Occipital lobe (tissue), 2 donors: Measurements from ENCODE around the gene LTBP1. TPM values are rescaled to one million over a fixed set of nuclear protein-coding genes. Genes with fewer than 3 reads are reported as not detected.

Experiments used
- DNase-seq: peaks from one replicate; lab custom pipeline; 2025; lab: John Stamatoyannopoulos, UW
- total RNA-seq: library from RNA; depleted of rRNA; stranded (reverse); fragments of >200 nt; gene quantifications from one replicate; pipeline ENCODE4 v1.2.3, GENCODE V29; 2014

Gene LTBP1
- total RNA-seq, 1 donor from 2014 or later, result 25.6 TPM

DNA sequence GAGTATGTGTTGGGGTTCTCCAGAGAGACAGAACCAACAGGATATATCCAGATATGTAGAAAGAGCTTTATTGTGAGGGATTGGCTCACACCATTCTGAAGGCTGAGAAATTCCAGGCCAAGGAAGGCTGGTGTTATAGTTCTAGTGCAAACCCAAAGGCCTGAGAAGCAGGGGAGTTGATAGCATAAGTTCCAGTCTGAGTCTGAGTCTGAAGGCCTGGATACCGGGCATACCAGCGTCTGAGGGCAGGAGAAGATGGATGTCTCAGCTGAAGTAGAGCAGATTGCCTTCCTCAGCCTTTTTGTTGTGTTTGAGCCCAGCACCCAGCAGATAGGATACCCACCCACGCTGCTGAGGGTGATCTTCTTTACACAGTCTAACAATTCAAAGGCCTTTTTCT lies 318.0 kb downstream of the LTBP1 start:
- no peak for DNase-seq

DNA sequence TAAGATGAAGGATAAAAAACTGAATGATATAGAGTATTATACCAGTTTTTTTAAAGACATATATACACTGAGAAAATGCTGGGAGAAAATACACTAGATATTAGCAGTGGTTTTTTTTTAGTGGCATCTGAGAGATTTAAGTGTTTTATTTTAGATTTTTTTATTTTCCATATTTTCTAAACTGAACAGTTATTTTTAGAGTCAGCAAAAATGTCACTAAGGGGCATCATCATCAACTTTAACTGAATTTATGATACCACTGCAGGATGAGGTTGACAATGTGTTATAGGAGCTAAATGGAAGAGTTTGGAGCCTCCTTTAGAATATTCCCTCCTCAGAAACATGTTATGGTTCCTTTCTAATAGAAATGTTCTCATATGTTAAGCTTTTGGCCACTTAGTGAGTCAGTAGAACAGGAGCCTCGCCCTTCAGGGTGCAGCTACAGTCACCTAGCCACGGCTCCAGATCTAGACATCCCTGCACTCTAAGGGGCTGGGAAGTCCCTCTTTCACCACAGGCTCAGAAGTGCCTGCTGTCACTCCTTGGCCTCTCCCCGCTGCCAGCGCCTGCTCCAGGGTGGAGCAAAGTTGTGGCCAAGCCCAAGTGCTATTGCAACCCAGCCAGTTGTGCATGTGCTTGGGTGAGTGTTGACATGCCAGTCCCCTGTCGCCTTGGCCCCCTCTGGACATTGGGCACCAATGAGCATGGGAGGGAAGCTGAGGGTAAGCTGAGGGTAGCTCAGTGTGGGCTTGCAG lies 319.0 kb downstream of the LTBP1 start:
- no peak for DNase-seq

DNA sequence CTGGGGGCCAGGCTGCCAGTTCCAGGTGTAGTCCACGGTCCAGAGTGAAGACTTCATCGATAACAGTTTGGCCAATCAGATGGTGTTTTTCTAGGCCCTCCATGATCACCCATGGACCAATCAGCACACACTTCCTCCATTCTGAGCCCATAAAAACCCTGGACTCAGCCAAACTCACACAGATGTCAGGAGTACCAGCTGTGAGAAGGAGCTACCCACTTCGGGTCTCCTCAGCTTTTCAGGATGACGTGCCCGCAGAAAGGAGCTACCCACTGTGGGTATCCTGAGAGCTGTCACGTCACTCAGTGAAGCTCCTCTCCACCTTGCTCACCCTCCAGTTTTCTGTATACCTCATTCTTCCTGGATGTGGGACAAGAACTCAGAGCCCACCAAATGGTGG lies 319.7 kb downstream of the LTBP1 start:
- no peak for DNase-seq

DNA sequence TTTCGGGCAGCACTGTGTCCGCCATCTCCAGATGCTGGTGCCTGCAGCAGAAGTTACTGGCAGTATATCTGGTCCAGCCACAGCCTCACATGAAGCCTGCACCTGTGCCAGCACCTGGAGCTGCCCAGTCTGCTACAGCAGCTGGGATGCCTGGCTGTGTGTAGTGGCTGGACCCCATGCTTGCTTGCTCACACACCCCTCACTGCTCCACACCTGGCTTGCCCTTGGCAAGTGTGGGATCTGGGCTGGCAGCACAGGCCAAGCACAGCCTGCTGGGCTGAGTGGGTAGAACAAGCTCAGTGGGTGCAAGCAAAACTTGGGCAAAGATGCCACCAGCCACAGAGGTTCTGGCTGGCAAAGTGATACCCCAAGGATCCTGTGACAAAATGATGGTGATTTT lies 320.3 kb downstream of the LTBP1 start:
- DNase-seq, result no peak

DNA sequence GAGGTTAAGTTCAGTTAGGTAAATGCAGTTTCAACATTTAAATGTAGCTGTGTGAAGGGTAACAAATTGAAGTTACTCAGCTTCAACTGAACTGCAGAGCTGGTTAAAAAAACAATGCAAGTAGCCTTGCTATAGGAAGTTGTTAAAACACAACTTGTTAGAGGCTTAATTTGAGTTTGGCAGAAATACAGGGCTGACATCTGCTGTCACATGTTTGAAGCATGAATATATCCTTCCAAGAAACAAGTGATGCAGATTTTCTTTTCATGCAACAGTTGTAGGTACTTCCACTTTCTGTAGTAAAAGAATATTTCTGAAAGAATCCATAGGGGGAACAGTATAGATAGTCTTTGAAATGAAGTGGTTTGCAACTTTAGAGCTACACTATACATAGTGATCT lies 321.0 kb downstream of the LTBP1 start:
- DNase-seq, result no peak

DNA sequence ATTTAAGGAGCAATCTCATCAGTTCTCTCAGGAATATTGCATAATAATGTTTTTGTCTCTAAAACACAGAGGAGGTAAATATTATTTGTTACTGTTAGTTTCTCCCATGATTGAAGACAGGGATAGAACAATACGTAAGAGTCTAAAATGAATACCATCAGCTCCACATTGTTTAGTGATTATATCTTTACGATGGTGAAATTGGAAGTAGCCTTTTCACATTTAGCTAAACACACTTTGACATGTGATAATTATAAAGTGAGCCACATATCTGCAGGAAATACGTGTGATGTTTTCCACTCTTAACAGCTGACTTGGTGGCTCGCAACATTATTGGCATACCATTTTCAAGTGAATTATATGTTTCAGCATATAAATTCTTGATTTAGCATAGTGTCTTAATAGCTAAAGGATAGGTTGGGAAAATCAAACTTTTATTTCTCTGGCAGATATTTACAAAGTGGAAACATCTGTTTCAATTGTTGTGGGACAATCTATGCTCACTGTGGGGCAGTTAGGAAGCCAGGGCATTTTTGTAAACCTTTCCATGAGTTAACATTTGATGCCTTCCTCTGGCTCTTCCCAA lies 321.6 kb downstream of the LTBP1 start:
- DNase-seq, result no peak

DNA sequence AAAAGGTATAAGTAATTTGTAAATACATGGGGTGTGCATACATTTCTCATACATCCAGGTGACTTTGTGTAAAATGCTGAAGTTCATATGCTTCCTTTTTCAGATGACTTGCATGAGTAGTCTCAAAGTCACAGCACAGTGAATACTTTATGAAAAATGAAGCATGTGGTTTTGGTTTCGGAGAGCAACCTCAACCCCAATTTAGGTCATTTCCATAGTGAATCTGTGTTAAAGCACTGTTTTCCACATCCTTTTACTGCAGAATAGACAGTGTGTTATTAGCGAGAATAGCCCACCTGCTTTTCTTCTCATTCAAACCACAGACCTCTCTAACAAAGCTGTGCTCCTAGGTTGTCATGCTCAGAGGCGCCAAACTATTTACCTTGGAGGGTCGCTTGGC lies 325.2 kb downstream of the LTBP1 start:
- DNase-seq, result no peak

DNA sequence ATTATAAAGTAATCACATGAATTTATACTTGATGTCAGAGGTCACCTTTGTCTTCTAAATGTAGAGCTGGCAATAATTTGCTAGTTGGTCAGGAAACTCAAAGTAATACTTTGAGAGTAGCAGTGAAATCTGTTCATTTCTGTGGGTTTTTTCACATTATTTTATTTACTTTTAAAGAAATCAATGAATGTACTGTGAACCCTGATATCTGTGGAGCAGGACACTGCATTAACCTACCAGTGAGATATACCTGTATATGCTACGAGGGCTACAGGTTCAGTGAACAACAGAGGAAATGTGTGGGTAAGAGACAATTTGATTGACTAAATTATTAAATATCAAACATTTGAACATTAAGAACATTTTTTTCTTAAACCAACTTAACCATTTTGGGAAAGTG lies 326.7 kb downstream of the LTBP1 start:
- DNase-seq, result no peak

DNA sequence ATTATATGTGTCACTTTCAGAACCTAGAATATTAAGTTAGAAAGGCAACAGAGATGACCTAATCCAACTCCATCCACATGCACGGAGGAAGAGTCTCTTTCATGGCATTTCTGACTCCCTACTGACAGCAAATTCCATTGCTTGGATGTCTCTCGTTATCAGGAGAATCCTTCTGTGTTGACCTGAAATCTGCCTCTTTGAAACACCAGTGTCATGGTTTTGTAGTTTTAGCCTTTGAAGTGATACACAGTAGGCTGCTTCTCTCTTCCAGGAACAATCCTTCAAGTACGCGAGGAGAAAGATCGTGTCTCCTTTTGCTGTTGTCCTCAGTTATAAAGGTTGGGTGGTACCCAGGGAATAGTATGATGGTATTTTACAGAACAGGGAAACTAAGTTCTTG lies 327.8 kb downstream of the LTBP1 start:
- no peak for DNase-seq

DNA sequence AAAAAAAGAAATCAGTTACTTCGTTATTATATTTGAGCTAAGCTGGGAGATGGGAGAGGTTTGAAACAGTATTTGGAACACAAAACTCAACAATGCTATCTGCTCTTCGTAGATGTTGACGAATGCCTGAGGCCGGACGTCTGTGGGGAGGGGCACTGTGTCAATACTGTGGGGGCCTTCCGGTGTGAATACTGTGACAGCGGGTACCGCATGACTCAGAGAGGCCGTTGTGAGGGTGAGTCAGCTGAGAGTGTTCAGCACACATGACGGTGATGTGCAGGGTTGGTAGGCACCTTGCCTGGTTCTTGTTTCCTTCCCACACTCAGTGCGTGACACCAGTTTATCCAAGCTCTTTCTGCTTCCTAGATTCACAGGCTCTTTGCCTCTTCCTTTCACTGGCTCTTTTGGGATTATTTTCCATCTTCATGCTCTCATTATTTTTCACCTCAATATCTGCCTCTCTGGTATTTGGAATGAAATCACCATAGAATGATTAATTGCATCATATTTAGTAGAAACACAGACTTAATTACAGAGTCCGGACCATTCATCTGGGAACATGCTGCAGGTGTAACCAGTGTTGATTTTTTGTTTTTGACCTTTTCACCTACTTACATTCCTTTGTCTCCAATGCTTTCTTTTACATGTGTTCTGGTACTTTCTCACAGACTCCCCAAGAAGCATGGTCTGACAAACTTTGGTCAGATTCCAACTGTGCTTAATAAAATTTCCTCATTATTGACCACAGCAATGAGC lies 329.1 kb downstream of the LTBP1 start:
- peak; percentile 40 for DNase-seq

DNA sequence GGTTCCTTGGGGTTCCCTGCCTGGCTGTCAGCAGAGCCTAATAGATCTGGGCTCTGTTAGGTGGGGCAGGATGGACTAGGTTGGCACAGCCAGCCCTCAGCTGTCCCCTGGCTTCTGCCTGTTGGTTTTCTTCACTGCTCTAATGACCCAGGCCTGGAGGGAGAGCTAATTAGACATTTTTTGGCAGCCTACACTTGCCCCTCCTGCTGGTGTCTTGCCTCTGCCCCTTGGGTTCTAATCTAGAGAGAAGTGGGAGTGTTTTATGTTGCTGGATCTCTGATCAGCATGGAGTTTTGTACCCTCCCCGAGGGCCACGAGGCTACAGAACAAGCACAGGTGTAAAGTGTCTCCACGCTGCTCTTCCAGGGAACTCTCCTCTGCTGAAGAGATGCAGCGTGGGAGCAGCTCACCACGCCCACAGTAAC lies 330.3 kb downstream of the LTBP1 start:
- no peak for DNase-seq

DNA sequence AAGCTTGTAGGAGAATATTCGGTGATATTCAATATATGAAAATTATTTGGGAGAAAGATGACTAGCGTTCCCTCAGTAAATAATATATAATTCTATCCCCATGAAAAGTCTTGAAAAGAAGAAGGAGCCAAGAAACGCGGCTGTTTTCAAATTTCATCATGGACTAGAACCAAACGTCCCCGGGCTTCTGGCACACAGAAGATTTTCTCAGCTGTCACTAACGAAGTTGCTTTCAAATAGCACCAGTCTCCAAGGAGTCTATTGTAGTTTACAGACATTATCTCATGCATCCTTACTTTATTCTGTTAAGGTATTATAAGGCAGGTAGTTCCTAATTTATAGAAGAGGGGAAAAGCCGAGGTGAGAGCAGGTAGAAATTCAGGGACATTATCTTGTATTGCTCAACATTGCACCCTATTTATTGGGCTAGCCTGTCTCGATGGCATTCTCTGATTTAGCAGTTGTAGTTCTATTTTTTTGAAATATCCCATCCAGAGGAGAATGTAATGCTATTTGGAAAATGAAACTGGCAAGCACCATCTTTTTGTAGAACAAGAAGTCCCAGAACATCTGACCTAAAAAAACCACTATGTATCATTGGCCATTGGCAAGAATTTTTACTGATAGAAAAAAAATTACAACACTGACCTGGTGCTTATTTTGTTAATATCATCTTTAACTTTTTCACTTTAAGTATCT lies 331.6 kb downstream of the LTBP1 start:
- DNase-seq, result peak; percentile 3

DNA sequence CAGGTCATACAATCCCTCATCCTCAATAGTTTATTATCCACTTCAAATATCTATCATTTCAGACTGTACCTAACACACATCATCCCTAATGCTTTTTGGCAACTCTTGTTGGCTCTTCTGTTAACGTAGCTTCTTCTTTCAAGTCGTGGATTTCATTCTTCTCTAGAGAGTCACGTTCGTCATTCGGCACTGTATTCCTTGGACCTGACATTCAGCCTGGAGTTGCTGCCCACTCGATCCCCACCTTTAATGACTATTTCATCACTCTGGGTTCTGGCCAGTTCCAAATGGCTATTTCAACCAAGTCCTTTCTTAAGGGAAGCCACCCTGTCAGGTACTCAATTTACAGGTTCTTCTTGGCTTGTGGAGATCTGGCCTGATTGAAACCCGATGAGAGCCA lies 337.5 kb downstream of the LTBP1 start:
- no peak for DNase-seq

DNA sequence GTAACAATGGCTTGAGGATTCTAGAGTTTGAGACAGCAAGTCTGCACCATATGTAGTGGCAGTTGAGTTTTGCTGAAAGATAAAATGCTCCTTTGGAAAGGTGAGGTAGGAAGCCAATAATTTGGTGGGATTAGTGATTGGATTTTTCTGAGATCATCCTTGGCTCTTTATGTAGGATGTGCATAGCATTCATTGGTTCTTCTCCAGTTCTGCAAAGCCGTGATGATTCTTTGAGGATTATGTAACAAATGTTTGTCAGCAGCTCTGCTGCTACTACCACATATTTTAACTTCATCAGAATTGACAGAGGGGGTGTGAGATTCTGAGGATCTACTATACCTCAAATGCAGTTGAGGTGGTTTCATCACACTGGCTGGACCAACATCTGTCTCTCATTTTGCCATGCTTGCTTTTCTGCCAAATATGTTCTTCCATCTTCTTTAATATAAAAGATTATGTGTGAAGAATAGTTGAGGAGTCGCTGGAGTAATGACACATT lies 340.8 kb downstream of the LTBP1 start:
- DNase-seq, result no peak

DNA sequence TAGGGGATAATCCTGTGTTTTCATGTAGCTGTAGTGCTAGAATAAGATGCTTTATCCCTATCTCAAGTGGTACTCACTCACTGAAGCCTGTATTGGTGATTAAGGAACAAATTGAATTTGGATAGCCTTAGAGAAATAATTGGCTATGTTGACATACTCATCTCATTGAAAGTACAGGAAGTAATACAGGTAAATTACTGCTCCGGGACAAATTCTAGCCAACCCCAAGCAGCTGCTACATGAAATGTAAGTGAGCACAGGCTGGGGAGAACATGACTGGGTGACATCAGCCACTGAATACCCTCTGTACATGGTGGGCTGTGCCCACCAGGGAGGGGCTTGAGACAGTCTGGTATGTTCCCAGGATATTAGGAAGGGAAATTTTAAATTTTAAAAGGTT lies 341.3 kb downstream of the LTBP1 start:
- DNase-seq, result no peak

DNA sequence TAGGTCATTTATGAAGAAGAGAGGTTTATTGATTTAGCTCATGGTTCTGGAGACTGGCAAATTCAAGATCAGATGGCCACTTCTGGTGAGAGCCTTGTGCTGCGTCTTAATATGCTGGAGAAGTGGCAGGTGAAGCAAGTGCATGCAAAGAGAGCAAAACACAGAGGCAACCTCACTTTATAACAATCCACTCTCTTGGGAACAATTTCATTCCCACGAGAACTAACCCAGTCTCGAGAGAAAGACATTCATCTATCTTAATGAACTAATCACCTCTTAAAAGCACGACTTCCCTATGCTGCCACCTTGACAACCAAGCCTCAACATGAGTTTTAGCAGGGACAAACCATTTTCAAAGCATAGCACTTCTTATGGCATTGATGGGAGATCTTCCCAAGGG lies 343.2 kb downstream of the LTBP1 start:
- no peak for DNase-seq

DNA sequence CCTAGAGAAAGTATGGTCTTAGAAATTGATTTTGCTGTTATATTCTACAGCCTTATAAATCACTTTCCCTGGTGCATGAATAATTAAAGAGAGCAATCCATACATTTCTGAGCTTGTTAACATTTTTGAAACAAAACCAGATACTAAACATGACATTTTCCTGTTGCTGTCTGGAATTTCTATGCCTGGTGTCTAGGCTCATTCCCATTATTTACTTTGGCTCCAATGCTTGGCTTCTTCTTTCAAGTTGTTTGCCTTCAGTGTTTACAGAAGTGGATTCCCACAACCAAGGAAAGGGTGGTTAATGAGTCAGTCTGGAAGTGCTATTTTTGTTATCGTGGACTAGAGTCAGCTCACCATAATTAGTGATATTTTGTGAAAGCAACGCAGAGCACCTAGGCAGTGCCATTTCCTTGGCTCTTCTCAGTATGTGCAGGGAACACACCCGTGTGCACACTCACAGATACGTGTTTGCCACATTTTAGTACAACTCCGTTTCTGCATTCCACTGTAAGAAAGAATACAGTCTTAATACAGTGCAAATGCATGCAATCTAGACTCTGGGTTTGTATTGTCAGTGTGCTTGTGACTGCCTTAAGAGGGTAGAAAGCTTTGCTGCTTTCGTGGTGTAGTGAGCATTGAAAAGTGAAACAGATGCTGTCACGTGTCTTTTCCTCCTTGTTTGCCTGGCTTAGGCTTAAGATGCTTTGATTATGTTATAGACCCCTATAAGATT lies 344.7 kb downstream of the LTBP1 start:
- DNase-seq, result no peak

DNA sequence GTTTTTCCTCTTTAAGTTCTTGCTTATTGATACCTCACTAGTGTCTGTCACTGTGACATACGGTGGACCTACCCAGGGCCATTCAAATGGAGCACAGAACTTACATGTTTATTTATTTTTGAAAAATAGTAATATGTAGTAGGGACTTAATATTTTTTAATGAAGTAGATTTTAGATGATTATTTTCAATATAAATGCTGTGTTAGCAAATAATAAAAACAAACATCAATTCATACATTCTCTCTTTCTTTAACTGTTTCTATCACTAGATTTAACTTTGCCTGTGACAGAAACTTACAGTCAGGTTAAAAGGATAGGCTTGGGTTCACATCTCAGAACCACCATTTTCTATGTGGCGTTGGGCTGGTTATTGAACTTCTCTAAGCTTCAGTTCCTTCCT lies 345.3 kb downstream of the LTBP1 start:
- DNase-seq, result no peak

DNA sequence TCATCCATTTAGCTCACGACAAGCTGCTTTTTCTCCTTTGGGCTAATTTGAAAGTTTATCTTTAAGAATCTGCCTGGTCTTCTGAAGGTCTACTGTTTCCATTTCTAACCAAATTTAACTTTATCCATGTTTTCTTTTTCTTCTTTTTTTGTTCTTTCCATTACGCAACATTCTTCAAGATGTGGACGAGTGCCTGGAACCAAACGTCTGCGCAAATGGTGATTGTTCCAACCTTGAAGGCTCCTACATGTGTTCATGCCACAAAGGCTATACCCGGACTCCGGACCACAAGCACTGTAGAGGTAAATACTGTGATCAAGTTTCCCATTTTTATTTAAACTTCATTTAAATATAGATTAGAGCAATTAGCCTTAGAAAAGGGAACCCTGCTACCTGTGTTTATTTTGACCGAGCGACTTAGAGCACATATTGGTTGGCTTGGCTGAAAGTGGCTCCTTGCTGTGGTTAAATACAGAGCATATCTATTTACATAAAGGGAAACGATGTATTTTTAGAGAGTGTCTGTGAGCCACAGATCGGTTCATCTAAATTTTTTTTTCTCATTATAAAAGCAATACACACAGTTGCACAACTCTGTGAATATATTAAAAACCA lies 346.3 kb downstream of the LTBP1 start:
- no peak for DNase-seq

DNA sequence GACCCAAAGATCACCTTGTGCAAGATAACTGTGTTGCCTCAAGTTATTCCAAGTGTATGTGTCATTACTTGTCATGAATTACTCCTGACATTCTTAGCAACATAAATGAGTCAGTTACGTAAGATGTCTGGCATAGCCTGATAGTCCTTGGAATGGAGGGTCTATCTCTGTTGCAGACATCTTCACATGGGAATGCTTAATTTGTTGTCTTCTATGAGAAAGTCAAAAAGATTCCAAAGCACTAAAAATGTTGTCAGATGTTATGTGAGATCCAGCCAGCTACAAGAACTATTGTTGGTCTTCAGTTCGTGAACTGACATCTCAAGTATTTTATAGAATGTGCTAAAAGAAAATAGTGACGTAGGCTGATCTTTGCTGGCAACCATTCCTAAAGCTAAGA lies 351.5 kb downstream of the LTBP1 start:
- no peak for DNase-seq

DNA sequence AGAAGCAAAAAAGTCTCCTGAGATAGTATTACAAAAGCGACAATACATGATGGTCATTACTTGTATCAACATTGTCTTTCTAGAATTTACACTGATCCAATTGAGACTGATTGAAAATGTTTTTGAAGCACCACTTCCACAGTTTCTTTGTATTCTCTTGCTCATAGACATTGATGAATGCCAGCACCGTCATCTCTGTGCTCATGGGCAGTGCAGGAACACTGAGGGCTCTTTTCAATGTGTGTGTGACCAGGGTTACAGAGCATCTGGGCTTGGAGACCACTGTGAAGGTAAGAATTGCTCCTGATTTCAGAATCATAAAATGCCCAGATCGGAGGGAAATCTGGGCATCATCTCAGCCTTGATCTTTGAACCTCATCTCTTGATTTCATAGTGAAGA lies 354.6 kb downstream of the LTBP1 start:
- DNase-seq, result no peak
